HG03039 (cell line): ENCODE results near the gene SPATA16.
"Not testable (repeated sequence)": the region's sequence is repeated elsewhere in the genome, so short reads cannot be mapped to it uniquely, and the experiment has no call there.

ENCODE experiments used
- ATAC-seq: cut with Tn5 transposase; IDR thresholded peaks from one replicate; pipeline ENCODE4 v1.9.1; 2021; ENCODE audit warnings: mild to moderate bottlenecking, moderate library complexity; ENCODE audit not compliant: unreplicated experiment

Gene SPATA16

DNA sequence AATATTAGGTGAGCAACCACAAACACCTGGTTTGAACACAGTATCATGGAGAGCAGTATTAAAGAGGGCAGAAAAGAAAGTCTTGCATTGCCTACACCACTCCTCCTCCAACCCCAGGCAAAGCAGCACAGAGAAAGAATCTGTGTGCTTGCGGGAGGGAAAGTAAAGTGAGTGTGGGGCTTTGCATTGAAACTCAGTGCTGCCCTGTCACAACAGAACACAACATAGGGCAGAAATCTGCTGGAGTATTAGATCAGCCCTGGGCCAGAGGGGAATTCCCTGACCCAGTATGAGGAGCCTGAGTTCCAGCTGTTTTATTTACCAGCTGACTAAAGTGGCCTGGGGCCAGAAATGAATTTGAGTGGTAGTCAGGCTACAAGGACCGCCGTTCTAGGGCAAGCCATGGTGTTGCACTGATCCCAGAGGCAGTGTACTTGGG lies 75.5 kb downstream of the SPATA16 start:
- ATAC-seq: no peak

DNA sequence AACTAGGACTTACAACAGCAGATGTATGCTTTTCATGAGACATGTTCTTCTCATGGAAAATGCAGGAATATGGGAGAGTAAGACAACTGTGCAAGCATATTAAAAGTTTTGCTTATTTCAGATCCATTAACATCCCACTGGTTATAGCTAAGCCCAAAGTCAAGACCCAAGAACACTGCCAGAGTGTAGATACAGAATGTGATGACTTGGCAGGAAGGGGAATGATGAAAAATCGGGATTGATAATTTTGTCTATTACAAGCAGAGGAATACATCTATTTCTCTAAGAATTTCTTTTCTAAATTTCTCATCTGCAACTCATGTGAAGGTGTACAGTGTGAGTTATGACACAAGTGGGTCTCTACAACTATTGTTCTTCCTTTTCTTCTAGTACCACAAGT lies 76.4 kb downstream of the SPATA16 start:
- no peak for ATAC-seq

DNA sequence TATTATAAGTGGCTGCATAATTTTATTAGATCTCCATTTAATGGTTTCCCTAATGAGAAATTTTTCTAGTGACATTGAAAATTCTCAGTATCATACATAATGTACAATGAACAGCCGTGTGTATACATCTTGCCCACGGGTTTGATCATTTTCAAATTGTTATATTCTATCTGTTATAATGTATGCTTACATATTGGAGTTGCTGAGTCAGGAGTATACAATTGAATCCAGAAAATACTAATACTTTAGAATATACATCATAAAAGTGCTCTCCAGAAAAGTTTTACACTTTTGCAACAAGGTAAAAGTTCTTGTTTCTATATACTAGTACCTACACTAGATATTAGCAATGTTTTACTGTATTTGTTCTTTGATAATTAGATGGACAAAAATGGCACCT lies 82.8 kb downstream of the SPATA16 start:
- no peak for ATAC-seq

DNA sequence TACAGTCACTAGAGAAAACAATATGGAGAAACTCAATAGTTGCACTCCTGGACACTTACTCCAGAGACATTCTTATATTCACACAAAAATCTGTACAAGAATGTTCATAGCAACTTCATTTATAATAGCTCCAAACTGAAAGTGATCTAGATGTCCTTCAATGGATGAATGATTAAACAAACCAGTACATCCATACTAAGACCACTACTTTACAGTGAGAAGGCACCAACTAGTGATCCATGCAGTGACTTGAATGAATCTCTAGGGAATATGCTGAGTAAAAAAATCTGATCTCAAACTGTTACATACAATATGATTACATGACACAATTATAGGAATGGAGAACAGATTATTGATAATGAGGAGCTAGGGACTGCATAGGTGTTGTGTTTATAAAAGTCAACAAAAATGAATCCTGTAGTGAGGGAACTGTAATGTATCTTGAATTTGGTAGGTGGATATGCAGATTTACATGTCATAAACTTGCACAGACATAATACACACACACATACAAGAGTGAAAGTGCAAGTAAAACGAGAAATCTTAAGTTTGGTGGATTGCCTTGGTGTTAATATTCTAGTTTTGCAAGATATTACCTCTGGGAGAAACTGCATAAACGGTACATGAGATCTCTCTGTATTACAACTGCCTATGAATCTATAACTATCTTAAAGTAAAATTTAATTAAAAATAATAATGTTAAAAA lies 85.7 kb downstream of the SPATA16 start:
- ATAC-seq: no peak

DNA sequence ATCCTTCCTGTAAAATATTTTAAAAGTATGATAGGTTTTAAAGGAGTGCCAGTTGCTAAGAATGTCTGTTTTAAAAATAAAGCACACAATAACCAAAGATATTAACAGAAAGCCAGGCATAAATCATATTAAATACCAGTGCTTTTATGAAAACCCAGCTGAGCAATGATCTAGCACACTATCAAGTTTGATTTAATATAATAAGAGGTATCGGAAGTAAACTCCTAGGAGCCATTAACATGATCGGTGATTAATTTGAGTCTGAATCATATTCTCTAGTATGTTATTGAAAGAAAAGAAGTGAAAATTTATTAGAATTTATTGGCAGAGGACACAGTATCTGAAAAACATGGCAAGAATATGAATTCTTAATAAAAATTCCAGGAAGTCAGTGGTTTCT lies 91.7 kb downstream of the SPATA16 start:
- no peak for ATAC-seq

DNA sequence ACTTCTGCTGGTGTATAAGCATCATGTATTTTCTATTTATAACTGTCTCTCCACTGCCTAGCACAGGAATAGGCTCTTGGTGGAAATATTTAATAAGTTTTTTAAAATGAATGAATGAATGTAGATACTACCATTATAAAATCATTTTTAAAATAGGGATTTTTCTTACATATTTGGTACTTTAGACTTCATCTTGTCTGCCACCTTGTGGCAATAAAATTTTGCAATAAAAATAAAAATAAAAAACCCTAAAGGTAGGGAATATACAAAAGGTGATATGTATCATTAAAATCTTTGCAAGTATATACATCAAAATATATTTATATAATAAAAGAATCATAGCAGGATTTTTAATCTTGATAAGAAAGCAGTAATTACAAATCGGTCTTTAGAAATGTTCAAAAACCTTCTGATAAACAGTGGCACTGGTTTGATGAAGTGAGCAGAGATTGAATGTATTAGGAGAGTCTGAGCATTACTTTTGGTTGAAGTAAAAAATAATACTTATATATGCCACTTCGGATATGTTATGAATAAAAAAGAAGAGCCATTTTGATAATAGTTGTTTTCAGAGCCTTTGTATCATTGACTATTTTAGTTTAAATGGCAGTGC lies 95.2 kb downstream of the SPATA16 start:
- ATAC-seq: no peak

DNA sequence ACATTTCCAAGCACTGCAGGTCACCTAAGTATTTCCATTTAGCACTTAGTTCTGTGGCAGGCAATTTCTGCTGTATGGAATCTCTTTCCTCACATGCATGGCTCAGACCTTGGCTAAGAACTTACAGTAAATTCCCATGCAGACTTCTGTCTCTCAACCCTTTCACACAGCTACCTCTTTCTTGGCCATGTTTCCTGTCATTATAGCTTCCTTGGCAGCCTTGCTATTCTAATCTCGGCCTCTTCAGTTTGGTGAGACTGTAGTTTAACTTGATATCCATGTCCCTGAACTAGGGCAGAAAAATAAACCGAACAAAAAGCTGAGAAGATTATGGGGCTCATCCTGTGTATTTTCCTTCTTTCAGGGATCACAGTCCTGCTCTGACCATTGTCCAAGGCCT lies 96.0 kb downstream of the SPATA16 start:
- ATAC-seq: no peak

DNA sequence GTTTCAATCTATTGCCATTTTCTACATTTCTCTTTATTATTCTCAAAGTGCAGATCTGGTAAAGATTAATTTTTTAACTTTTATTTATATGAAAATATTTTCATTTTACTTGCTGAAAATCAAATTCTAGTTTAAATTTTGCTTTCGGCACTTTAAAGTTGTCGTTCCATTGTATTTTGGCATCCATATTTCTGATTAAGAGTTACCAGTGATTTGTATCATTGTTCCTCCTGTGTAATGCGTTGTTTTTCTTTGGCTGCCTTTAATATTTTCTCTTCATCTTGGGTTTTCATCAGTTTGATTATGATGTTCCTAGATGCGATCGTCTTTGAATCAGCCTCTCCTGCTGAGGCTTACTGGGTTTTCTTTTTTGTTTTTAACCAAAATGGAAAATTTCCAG lies 97.3 kb downstream of the SPATA16 start:
- ATAC-seq: no peak

DNA sequence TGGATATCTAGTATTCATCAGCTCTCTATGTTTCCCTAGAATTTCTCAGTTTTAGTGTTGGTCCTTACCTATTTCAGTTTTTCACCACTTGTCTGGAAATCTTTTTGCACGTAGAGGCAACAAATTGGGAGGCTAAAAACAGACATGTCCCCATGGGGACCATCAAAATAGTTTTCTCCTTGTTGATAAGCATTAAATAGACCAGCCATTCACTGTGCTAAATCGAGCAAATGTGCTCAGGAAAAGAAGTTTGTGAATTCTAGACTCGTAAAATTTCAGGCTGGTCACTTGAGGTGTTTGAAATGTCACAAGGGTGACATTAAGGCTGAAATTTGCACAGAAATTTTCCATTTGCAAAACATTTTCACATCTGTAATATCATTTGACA lies 102.6 kb downstream of the SPATA16 start:
- ATAC-seq: no peak

DNA sequence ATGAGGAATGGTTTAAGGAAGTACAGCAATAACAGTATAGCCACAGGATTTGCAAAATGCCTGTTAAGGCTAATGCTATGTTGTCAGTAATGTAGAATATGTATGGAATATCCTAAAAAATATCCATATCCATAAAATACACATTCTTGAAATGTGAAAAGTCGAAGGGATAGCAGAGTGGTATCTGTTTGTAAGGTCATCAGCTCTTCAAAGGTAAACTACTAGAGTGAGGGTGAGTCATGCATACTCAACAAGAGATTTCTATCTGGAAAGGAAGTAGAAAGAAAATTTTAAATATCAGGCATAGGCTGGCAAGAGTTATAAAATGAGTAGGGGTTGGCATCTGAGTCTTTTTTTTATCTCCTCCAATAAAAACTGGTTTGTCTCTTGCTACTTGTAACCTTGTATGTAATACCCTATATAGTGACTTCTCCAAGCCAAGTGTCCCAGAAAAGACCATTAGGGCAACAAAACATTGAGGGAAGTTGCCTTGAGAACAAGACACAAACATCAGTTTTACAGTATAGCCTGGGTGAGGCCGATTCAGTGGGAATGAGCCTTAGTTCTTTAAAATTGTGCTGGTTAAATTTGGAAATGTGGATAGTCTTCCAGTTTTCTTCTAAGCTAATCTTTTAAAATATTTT lies 103.1 kb downstream of the SPATA16 start:
- no peak for ATAC-seq

DNA sequence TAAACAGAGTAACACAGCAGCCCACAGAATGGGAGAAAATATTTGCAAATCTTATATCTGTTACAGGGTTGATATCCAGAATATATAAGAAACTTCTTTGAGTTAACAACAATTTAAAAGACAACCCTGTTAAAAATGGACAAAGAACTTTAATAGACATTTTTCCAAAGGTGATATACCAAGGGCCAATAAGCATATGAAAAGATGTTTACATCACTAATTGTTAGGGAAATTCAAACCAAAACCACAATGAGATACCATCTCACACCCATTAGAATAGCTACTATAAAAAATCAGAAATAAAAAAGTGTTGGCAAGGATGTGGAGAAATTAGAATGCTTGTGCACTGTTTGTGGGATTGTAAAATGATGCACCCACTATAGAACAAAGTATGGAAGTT lies 110.8 kb downstream of the SPATA16 start:
- ATAC-seq: no peak

DNA sequence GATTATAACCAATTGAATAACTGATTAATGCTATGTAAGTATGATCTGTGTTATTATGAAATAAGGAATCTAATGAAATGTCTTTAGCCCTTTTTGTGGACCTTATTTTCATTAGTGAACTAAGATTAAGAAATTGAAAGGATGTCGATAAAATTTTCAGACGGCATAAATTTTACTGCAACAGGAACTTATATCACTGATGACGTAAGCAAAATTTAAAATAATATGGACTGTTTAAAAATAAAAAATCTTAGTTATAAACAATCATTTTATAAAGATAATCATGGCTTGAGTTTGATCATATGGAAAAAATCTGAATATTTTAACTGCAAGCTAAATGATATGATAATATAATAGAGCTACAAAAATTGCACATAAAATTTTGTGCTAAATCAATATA lies 112.7 kb downstream of the SPATA16 start:
- no peak for ATAC-seq

DNA sequence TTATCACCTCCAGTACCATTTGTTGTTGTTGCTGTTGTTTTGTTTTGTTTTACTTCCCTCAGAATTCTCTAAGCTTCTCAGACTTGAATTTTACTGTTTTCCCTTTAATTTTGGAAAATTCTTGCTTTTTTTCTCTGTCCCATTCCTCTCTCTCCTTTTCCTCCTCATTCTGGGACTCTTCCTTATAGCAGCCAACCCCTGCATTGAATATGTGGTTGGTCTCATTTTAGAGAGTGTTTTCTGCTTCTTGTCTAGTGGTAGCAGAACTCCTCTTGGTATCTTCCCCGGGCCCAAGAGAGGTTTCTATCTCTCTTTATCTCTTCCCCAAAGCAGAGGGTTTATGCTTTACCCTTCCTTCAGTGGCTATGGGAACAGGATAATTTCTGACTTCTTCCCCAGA lies 113.6 kb downstream of the SPATA16 start:
- ATAC-seq: no peak

DNA sequence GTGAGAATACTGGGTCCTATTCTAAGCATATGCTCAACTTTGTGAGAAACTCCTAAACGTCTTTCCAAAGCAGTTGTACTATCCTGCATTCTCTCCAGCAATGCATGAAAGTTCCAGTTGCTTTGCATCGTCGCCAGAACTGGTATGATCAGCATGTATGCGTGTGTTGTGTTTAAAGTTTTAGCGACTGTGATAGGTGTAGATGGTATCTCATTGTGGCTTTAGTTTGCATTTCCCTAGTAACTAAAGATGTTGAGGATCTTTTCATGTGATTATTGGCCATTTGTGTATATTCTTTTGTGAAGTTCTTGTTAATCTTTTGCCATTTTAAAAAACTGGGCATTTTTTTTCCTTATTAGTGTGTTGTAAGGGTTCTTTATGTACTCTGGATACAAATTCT lies 115.1 kb downstream of the SPATA16 start:
- ATAC-seq: no peak

DNA sequence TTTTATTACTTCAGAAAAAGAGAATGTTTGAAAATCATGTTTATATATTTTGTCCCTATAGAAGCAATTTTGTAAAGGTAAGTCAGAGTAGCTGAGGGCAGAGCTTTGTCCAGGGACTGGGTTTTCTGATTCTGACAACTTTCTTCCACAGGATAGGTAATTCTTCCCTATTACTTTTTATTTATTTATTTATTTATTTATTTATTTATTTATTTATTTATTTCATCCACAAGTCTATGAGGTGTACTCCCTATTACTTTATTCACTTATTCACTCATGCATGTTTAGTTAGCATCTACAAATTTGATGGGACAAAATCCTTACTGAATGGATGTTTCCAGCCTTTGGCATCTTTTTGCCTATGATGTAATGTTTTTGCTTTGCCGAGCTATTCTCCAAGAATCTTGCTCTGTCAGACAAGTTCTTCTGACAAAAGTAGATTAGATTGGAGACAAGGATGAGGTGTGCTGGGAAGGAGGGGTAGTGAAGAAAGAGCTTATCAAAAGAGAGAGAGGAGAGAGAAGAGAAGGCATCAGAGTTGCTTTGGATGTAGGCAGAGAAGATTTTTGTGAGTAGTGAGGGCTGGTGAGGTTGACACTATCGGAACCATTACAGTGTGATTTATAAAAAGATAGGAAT lies 119.4 kb downstream of the SPATA16 start:
- no peak for ATAC-seq

DNA sequence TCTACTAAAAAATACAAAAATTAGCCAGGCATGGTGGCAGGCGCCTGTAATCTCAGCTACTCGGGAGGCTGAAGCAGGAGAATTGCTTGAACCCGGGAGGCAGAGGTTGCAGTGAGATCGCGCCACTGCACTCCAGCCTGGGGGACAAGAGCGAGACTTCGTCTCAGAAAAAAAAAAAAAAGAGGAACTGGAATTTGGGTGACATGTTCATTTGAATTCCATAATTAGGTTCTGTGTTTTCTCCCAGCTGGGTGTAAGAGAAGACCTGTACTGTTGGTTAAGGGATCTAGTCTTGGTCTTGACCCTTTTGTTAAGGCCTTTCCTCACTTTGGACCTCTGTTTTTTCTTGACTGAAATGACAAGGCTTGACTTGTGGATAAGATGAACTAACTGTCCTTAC lies 120.9 kb downstream of the SPATA16 start:
- not testable (repeated sequence) for ATAC-seq

DNA sequence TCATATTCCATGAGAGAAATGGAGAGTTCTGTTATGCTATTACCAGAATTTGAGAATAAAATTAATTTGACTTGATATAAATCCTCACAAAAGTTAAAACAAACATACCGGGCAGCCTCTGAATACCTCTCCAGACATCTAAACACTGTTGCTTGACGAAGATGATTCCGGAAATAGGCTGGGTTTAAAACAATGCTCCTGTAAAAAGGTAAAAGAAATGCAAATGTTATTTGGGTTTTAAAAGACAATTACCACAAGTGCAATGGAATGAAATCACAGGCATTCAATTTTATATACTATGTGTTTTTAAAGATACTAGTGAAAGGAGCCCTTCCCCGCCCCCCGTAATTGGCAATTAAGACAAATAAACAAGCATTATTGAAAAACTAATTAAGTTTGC lies 121.7 kb downstream of the SPATA16 start:
- ATAC-seq: no peak

DNA sequence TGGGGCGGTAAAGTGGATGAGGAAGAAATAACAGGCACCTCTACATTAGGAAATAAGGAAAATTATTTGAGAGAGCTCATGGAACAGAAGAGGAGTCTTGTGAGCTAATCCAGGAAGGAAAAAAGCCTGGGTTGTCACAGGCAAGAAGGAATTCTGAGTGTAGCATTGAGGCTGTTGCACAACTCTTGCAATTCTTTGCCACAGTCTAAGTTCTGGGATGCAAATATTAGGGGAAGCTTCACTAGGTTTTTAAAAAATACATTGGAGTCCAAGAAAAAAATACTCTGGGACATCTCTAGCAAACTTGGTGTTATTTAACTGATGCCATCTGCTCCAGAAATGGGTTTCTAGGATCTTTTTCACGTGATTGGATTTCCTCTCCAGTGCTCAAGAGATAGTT lies 122.3 kb downstream of the SPATA16 start:
- ATAC-seq: no peak

DNA sequence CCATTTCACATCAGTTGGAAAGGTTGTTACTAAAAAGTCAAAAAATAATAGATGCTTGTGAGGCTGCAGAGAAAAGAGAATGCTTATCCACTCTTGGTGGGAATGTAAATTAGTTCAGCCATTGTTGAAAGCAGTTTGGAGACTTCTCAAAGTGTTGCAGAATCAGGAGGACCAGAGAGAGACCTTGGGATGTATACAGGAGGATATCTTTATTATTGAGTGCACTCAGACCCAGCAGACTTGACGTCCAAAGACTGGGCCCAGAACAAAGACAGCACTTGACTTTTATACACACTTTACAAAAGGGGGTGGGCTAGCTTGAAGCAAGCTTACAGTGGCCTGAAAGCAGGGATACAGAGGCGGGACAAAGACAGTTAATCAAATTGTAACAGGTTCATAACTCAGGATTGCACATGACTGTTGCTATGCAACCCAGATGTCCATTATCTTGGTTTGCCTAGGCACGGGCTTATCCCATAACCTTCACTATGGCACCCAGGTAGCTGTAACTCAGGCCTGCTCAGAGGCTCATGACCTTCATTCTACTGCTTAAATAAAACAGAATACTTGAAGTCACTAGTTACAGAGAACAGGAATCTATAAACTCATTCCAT lies 127.7 kb downstream of the SPATA16 start:
- ATAC-seq: no peak

DNA sequence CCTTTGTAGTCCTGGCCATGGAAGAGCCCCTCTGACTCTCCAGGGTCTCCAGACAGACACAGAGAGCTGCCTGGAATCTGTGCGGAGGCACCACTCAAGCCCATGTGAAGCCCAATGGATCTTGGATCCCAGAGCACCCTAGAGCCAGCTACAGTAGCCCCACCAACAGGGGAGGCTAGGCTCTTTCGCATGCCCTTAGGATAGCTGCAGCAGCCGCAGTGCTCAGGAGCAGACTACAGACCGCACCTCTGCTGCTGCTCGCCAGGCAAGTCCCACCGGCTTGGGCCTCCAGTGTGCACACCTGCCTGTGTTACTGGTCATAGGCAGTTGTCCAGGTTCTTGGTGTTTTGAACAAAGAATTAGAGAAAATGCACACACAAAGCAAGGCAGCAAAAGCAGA lies 131.6 kb downstream of the SPATA16 start:
- ATAC-seq: no peak

DNA sequence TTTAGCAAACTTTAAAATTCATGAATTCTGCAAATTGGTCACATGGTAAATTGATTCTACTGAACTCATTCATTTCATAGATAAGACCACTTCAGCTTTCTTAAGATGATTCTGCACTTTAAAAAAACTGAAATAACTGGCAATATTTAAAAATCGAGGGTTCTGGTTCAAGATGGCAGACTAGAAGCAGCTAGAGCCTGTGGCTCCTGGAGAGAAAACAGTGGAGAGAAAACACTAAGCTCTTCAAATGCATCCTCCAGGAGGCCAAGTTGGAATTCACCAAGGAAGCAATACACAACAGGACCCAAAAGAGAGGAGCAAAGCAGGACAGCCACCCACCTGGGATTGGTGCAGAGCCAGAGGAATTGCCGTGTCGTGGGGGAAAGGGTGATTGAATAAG lies 132.1 kb downstream of the SPATA16 start:
- ATAC-seq: no peak
